HG03457 (cell line): ENCODE results near the gene TMEM179.

Experiments used
- ATAC-seq: cut with Tn5 transposase; IDR thresholded peaks from one replicate; pipeline ENCODE4 v1.9.1; 2021; ENCODE audit warnings: moderate number of reproducible peaks; ENCODE audit not compliant: unreplicated experiment

TMEM179 gene

GRCh38 chr14:104573930-104574329, 30.6 kb downstream of the TMEM179 start:
- ATAC-seq = no peak

GRCh38 chr14:104572668-104573067, 31.9 kb downstream of the TMEM179 start:
- no peak for ATAC-seq

GRCh38 chr14:104572024-104572626, 32.4 kb downstream of the TMEM179 start:
- no peak for ATAC-seq

GRCh38 chr14:104571246-104571645, 33.3 kb downstream of the TMEM179 start:
- no peak for ATAC-seq

GRCh38 chr14:104569435-104569834, 35.1 kb downstream of the TMEM179 start:
- ATAC-seq = no peak

GRCh38 chr14:104568620-104569019, 36.0 kb downstream of the TMEM179 start:
- no peak for ATAC-seq

- ATAC-seq = no peak
These were observed 36.7 kb downstream of the TMEM179 start for GRCh38 chr14:104567957-104568225.

GRCh38 chr14:104567141-104567956, 37.2 kb downstream of the TMEM179 start:
- no peak for ATAC-seq

GRCh38 chr14:104564744-104565679, 39.6 kb downstream of the TMEM179 start:
- ATAC-seq = no peak

- ATAC-seq = no peak
These were observed 40.6 kb downstream of the TMEM179 start for GRCh38 chr14:104563742-104564615.

GRCh38 chr14:104563191-104563741, 41.3 kb downstream of the TMEM179 start:
- no peak for ATAC-seq

- no peak for ATAC-seq
These were observed 42.0 kb downstream of the TMEM179 start for GRCh38 chr14:104562606-104563005.

GRCh38 chr14:104561632-104562495, 42.7 kb downstream of the TMEM179 start:
- ATAC-seq = no peak

- no peak for ATAC-seq
These were observed 43.4 kb downstream of the TMEM179 start for GRCh38 chr14:104561124-104561557.

- no peak for ATAC-seq
These were observed 44.0 kb downstream of the TMEM179 start for GRCh38 chr14:104560586-104560945.

GRCh38 chr14:104559804-104560585, 44.6 kb downstream of the TMEM179 start:
- no peak for ATAC-seq

GRCh38 chr14:104559028-104559803, 45.4 kb downstream of the TMEM179 start:
- ATAC-seq = no peak
